GM19099 (cell line): ENCODE results near the gene RRAGC.

Experiments
- POLR2A ChIP-seq: IDR thresholded peaks from 3 replicates; pipeline ENCODE4 v1.6.1; 2011; ENCODE audit warnings: low read depth; ENCODE audit not compliant: insufficient read length; ENCODE audit errors: extremely low read depth

The RRAGC gene

GRCh38 chr1:38872401-38873026 is 12.9 kb upstream of the RRAGC start:
- no peak for TF ChIP-seq POLR2A

GRCh38 chr1:38870996-38871395 is 11.4 kb upstream of the RRAGC start:
- no peak for TF ChIP-seq POLR2A

GRCh38 chr1:38867208-38867607 is 7.6 kb upstream of the RRAGC start:
- no peak for TF ChIP-seq POLR2A

GRCh38 chr1:38865112-38865715 is 5.6 kb upstream of the RRAGC start:
- no peak for TF ChIP-seq POLR2A

GRCh38 chr1:38860454-38860795 is 853 bp upstream of the RRAGC start:
- TF ChIP-seq POLR2A, result no peak

- no peak for TF ChIP-seq POLR2A
These were observed 575 bp downstream of the RRAGC start for GRCh38 chr1:38858833-38859560.

- TF ChIP-seq POLR2A, result no peak
These were observed 6.8 kb downstream of the RRAGC start for GRCh38 chr1:38852780-38853179.

- no peak for TF ChIP-seq POLR2A
These were observed 11.5 kb downstream of the RRAGC start for GRCh38 chr1:38848071-38848470.

GRCh38 chr1:38846210-38846609 is 13.4 kb downstream of the RRAGC start:
- no peak for TF ChIP-seq POLR2A

GRCh38 chr1:38840281-38840680 is 19.3 kb downstream of the RRAGC start:
- TF ChIP-seq POLR2A, result no peak

GRCh38 chr1:38839363-38839762 is 20.2 kb downstream of the RRAGC start:
- no peak for TF ChIP-seq POLR2A

- no peak for TF ChIP-seq POLR2A
These were observed 24.4 kb downstream of the RRAGC start for GRCh38 chr1:38834937-38835827.

GRCh38 chr1:38834221-38834782 is 25.3 kb downstream of the RRAGC start:
- TF ChIP-seq POLR2A, result no peak

- no peak for TF ChIP-seq POLR2A
These were observed 26.4 kb downstream of the RRAGC start for GRCh38 chr1:38833146-38833545.

GRCh38 chr1:38832370-38832734 is 27.2 kb downstream of the RRAGC start:
- TF ChIP-seq POLR2A, result no peak
